Hepatocyte (in vitro differentiated cells): ENCODE data around the gene TCP11L1. TPM values are rescaled to one million over a fixed set of nuclear protein-coding genes. Genes with fewer than 3 reads are reported as not detected.

Source experiments
- DNase-seq: peaks from one replicate; pipeline ENCODE4 v3.0.0-alpha.2; 2016; ENCODE audit warnings: low spot score
- H2AFZ ChIP-seq: fragments of 200-600 bp; sonication (generic); 2 replicates; pipeline ENCODE4 v1.6.0; 2016; ENCODE audit warnings: antibody characterized with exemption, mild to moderate bottlenecking
- H3K27ac ChIP-seq: fragments of 200-600 bp; sonication (generic); 2 replicates; pipeline ENCODE4 v1.5.1; 2016; ENCODE audit warnings: mild to moderate bottlenecking
- H3K27me3 ChIP-seq: fragments of 200-600 bp; sonication (generic); 2 replicates; pipeline ENCODE4 v1.6.1; 2016
- H3K36me3 ChIP-seq: fragments of 200-600 bp; sonication (generic); replicated peaks from 2 replicates; pipeline ENCODE4 v1.5.1; 2016; ENCODE audit warnings: low read depth; ENCODE audit not compliant: insufficient read depth
- H3K4me1 ChIP-seq: fragments of 200-600 bp; sonication (generic); 2 replicates; pipeline ENCODE4 v1.5.1; 2016; ENCODE audit warnings: mild to moderate bottlenecking, moderate library complexity; ENCODE audit not compliant: insufficient read depth
- H3K4me2 ChIP-seq: fragments of 200-600 bp; sonication (generic); 2 replicates; pipeline ENCODE4 v1.6.0; 2016
- H3K4me3 ChIP-seq: fragments of 200-600 bp; sonication (generic); 2 replicates; pipeline ENCODE4 v1.5.1; 2016; ENCODE audit warnings: mild to moderate bottlenecking
- H3K79me2 ChIP-seq: fragments of 200-600 bp; sonication (generic); 2 replicates; pipeline ENCODE4 v1.6.0; 2017; ENCODE audit warnings: mild to moderate bottlenecking
- H3K9me2 ChIP-seq: fragments of 200-600 bp; sonication (generic); replicated peaks from 2 replicates; pipeline ENCODE4 v1.6.0; 2017; ENCODE audit warnings: mild to moderate bottlenecking; ENCODE audit not compliant: insufficient read depth
- H3K9me3 ChIP-seq: fragments of 200-600 bp; sonication (generic); 2 replicates; pipeline ENCODE4 v1.5.1; 2016; ENCODE audit warnings: low read depth, mild to moderate bottlenecking
- H4K20me1 ChIP-seq: fragments of 200-600 bp; sonication (generic); 2 replicates; pipeline ENCODE4 v1.6.0; 2016; ENCODE audit warnings: mild to moderate bottlenecking; ENCODE audit not compliant: insufficient read depth, poor library complexity, severe bottlenecking
- CTCF ChIP-seq: fragments of 200-600 bp; sonication (generic); IDR thresholded peaks from 2 replicates; pipeline ENCODE4 v1.5.1; 2016; ENCODE audit warnings: antibody characterized with exemption, mild to moderate bottlenecking; ENCODE audit not compliant: poor library complexity
- EZH2 ChIP-seq: fragments of 200-600 bp; sonication (generic); IDR thresholded peaks from 2 replicates; pipeline ENCODE4 v1.6.1; 2016; ENCODE audit warnings: antibody characterized with exemption, mild to moderate bottlenecking, borderline replicate concordance
- EZH2phosphoT487 ChIP-seq: fragments of 200-600 bp; sonication (generic); IDR thresholded peaks from one replicate; pipeline ENCODE4 v1.6.1; 2018; ENCODE audit warnings: antibody characterized with exemption, mild to moderate bottlenecking, low read depth, moderate library complexity; ENCODE audit not compliant: unreplicated experiment, severe bottlenecking
- WGBS: methylation state at CpG from one replicate; pipeline ENCODE4 v1.1.6; 2016; ENCODE audit warnings: low lambda C conversion rate; ENCODE audit errors: missing lambda C conversion rate; 5-methylcytosine and 5-hydroxymethylcytosine counted together
- polyA plus RNA-seq: library from polyadenylated mRNA; unstranded; fragments of >200 nt; fragmentation: Nextera tagmentation; extraction: Ambion mirVana; gene quantifications from 2 replicates; pipeline ENCODE4 v1.2.1, GENCODE V29; 2016
- total RNA-seq: library from RNA; depleted of rRNA; stranded (reverse); fragments of >200 nt; gene quantifications from 2 replicates; pipeline ENCODE4 v1.2.3, GENCODE V29; 2014

The TCP11L1 gene
- total and polyA plus RNA-seq, 2 experiments from 2014 or later = 9.8 to 25.5 TPM

GRCh38 chr11:33060271-33060670 lies 20.9 kb downstream of the TCP11L1 start:
- H3K4me3 ChIP-seq = no peak overlapping the region
- H3K4me1 ChIP-seq = peaks cover 10% of the 10 kb centered on the region
- no peaks in the 10 kb centered on the region for H3K9me2 ChIP-seq
- TF ChIP-seq CTCF = no peak
- no peak for TF ChIP-seq EZH2phosphoT487
- no peak for TF ChIP-seq EZH2
- DNase-seq = no peak
- no peak overlapping the region for H3K4me2 ChIP-seq
- no peaks in the 10 kb centered on the region for H3K79me2 ChIP-seq
- no peaks in the 10 kb centered on the region for H3K27me3 ChIP-seq
- no peaks in the 10 kb centered on the region for H4K20me1 ChIP-seq
- no peak overlapping the region for H2AFZ ChIP-seq
- H3K36me3 ChIP-seq = no peaks in the 10 kb centered on the region
- H3K9me3 ChIP-seq = no peaks in the 10 kb centered on the region
- H3K27ac ChIP-seq = peak overlapping the region; percentile 79
- WGBS = 88% methylated on average over 3 of the region's 3 CpGs

DNA sequence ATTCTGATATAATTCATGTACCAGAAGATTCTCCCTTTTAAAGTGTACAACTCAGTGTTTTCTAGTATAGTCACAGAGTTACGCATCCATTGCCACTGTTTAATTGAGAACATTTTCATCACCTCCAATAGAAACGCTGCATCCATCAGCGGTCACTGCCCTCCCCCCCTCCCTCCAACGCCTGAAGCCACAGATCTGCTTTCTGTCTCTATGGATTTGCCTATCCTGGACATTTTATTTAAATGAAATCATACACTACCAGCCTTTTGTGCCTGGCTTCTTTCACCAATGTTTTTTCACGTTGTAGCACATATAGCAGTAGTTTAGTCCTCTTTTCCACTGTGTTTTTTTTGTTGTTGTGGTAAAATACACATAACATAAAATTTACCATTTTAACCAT lies 22.8 kb downstream of the TCP11L1 start:
- Histone ChIP-seq H3K27me3 (no peaks in the 10 kb centered on the region), H4K20me1 (no peaks in the 10 kb centered on the region), H3K27ac (peak overlapping the region; percentile 92), H2AFZ (no peak overlapping the region), H3K9me2 (no peaks in the 10 kb centered on the region), H3K9me3 (no peaks in the 10 kb centered on the region), H3K4me1 (peaks cover 10% of the 10 kb centered on the region), H3K4me3 (no peak overlapping the region), H3K79me2 (no peaks in the 10 kb centered on the region), H3K36me3 (no peaks in the 10 kb centered on the region), H3K4me2 (peak overlapping the region; percentile 42)
- TF ChIP-seq EZH2 = no peak
- TF ChIP-seq EZH2phosphoT487 = no peak
- TF ChIP-seq CTCF = no peak
- DNase-seq = peak; percentile 41
- 55% methylated on average over 5 of the region's 5 CpGs for WGBS

DNA sequence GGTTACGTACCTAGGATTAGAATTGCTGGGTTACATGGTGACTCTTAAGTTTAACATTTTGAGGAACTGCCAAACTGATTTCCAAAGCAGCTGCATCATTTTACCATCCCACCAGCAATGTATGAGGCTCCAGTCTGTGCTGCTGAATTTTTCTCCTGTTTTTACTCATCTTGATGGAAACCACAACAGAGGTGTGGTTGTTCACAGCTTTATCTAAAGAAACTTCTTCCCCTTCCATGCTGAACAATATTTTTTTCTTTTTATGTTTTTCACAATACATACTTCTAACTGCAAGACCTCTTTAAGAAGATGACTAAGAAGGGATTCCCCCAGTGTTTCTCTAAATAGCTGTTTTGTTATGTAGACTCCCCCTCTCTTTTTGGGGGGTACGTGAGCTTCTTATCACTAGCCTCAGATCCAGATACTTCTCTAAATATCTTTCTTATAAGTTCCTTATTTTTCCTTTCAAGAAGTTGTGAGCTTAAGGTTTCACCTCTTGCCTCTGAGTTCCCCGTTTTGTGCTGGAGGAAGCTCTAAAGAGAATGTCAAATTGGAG lies 24.0 kb downstream of the TCP11L1 start:
- no peaks in the 10 kb centered on the region for H3K79me2 ChIP-seq
- DNase-seq = no peak
- H3K9me2 ChIP-seq = no peaks in the 10 kb centered on the region
- no peaks in the 10 kb centered on the region for H3K27me3 ChIP-seq
- H3K36me3 ChIP-seq = no peaks in the 10 kb centered on the region
- H4K20me1 ChIP-seq = no peaks in the 10 kb centered on the region
- no peak overlapping the region for H3K4me3 ChIP-seq
- peaks cover 10% of the 10 kb centered on the region for H3K4me1 ChIP-seq
- H3K9me3 ChIP-seq = no peaks in the 10 kb centered on the region
- peak overlapping the region; percentile 10 for H3K27ac ChIP-seq
- no peak overlapping the region for H2AFZ ChIP-seq
- 84% methylated on average over 3 of the region's 3 CpGs for WGBS
- H3K4me2 ChIP-seq = no peak overlapping the region
- no peak for TF ChIP-seq EZH2phosphoT487
- no peak for TF ChIP-seq CTCF
- no peak for TF ChIP-seq EZH2
